Kidney epithelial cell (primary cell): ENCODE measurements around the gene TRIML1. TPM values are rescaled to one million over a fixed set of nuclear protein-coding genes. Genes with fewer than 3 reads are reported as not detected.

Source experiments
- DNase-seq: peaks from one replicate; pipeline ENCODE4 v3.0.0-alpha.2; 2010; ENCODE audit warnings: low read depth
- H3K27me3 ChIP-seq: 2 replicates; pipeline ENCODE4 v1.6.0; 2011; ENCODE audit warnings: low read length; ENCODE audit not compliant: control insufficient read depth, insufficient read depth
- H3K36me3 ChIP-seq: 2 replicates; pipeline ENCODE4 v1.5.1; 2011; ENCODE audit warnings: low read length; ENCODE audit not compliant: control insufficient read depth, insufficient read depth
- H3K4me3 ChIP-seq: 2 replicates; pipeline ENCODE4 v1.5.1; 2011; ENCODE audit warnings: low read depth, mild to moderate bottlenecking, control low read depth, low read length
- CTCF ChIP-seq: IDR thresholded peaks from 2 replicates; pipeline ENCODE4 v1.5.1; 2011; ENCODE audit warnings: mild to moderate bottlenecking, moderate library complexity, low read length, control low read depth, inconsistent platforms; ENCODE audit not compliant: insufficient read depth, poor library complexity, severe bottlenecking
- total RNA-seq: library from RNA; depleted of rRNA; stranded (reverse); fragments of >200 nt; gene quantifications from 2 replicates; pipeline ENCODE4 v1.2.3, GENCODE V29; 2015

The TRIML1 gene
- total RNA-seq, 1 donor from 2014 or later, result not detected

DNA sequence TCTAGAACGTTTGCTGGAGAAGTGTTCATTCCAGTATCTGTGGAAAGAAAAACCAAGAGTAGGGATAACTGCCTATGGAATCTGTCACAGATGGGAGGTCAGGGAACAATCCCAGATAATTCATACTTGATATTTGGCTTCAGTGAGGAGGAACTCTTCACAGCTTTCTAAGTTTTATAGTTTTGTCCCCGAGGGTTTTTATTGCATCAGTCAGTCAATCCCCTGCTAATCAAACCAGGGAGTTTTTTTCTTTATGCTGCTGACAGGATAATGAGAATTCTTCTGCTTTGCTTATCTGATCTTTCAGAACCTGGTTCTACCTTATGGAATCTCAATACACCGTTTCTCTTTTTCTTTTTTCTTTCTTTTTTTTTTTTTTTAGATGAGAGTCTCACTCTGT lies 29.2 kb upstream of the TRIML1 start:
- no peak for TF ChIP-seq CTCF
- Histone ChIP-seq H3K4me3 (no peak overlapping the region), H3K36me3 (no peaks in the 10 kb centered on the region), H3K27me3 (no peaks in the 10 kb centered on the region)
- DNase-seq, result no peak

- no peak for TF ChIP-seq CTCF
- H3K27me3 ChIP-seq, result no peaks in the 10 kb centered on the region
- DNase-seq, result no peak
- H3K36me3 ChIP-seq, result no peaks in the 10 kb centered on the region
- no peak overlapping the region for H3K4me3 ChIP-seq
These were observed 28.3 kb upstream of the TRIML1 start for GRCh38 chr4:188110741-188111471.

GRCh38 chr4:188111955-188112354 lies 27.3 kb upstream of the TRIML1 start:
- no peak overlapping the region for H3K4me3 ChIP-seq
- no peak for DNase-seq
- no peaks in the 10 kb centered on the region for H3K36me3 ChIP-seq
- no peak for TF ChIP-seq CTCF
- no peaks in the 10 kb centered on the region for H3K27me3 ChIP-seq

DNA sequence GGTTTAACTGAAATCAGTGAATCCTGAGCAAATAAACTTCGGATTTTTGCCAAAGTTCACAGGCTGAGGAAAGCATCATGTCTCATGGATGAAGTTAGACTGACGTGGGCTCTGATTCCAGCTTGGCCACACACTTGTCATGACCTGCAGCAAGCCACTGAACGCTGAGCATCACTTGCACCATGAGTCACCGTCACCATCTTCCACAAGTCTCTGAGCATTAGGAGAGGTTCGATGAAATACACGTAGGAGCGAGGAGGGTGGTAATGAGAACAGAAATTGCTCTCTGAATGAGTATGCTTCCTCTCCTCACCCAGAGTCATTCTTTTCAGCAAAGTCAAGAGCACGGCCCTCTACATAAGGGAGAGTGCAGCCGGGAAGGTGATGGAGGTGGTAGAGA lies 26.1 kb upstream of the TRIML1 start:
- Histone ChIP-seq H3K4me3 (no peak overlapping the region), H3K27me3 (no peaks in the 10 kb centered on the region), H3K36me3 (no peaks in the 10 kb centered on the region)
- TF ChIP-seq CTCF, result no peak
- DNase-seq, result no peak

DNA sequence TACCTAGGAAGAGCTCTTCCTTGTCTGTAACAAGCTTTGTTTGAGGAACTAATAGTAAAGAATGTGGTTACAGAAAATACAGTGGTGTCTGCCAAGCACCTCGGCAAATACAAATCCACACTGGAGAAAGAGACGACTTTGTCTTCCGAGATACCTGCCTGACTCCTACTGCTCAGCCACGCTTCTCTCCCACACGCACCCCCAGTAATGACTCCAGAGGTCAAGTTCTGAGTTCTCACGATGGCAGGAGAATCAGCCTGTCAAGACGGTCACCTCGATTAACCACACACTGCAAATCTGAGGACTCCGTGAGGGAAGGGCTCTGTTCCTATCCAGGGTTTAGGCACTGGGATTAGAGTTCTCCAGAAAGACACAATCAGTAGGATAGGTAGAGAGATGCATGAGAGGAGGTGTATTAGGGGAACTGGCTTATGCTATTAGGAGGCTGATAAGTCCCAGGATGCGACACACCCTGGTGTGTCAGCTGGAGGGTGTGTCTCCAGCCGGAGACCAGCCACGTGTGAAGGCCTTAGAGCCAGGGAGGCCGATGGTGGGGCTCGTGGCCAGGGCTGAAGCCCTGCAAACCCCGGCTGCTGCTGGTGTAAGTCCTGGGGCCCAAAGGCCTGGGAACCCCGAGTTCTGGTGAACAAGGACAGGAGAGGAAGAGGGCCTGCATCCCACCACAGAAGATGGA lies 21.5 kb upstream of the TRIML1 start:
- DNase-seq, result no peak
- TF ChIP-seq CTCF, result no peak
- H3K36me3 ChIP-seq, result no peaks in the 10 kb centered on the region
- H3K4me3 ChIP-seq, result no peak overlapping the region
- H3K27me3 ChIP-seq, result no peaks in the 10 kb centered on the region
